Measurements from ENCODE around the gene ACOT13.
"Not testable (repeated sequence)": the region's sequence is repeated elsewhere in the genome, so short reads cannot be mapped to it uniquely, and the experiment has no call there.

The ACOT13 gene

DNA sequence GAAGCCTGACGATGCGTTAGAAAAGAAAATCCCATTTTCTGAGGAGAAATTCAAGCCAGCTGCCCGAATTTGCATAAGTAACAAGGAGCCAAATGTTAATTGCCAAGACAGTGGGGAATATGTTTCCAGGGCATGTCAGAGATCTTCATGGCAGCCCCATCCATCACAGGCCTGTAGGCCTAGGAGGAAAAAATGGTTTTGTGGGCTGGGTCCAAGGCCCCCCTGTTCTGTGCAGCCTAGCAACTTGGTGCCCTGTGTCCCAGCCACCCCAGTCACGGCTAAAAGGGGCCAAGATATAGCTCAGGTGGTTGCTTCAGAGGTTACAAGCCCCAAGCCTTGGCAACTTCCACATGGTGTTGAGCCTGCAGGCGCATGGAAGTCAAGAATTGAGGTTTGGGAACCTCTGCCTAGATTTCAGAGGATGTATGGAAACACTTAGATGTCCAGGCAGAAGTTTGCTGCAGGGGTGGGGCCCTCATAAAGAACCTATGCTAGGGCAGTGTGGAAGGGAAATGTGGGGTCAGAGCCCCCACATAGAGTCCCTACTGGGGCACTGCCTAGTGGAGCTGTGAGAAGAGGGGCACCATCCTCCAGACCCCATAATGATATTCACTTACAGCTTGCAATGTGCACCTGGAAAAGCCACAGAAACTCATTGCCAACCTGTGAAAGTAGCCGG lies 64.7 kb downstream of the ACOT13 start:
- POLR2A ChIA-PET; H3K4me3 ChIP-seq (ENCODE audit: low read depth, low read length); H3K9me3 ChIP-seq (ENCODE audit: control insufficient read depth, insufficient read depth, low read depth, low read length); CTCF ChIA-PET; H3K36me3 ChIP-seq (ENCODE audit: control insufficient read depth in 2 of 2, insufficient read depth in 1 of 2, low read length in 2 of 2); H3K4me1 ChIP-seq (ENCODE audit: control insufficient read depth, insufficient read depth, low read length); H3K27ac ChIP-seq (ENCODE audit: extremely low read depth, low read depth, low read length): not testable (repeated sequence)
- 0 out of 2 replicates have a peak, but pooled peaks have one; percentile 20 for TF ChIP-seq ZNF626 (tag by site-specific recombination; IDR thresholded peaks at IDR 0.05)
- peak; percentile 70 for TF ChIP-seq SETDB1 (IDR thresholded peaks at IDR 0.05; ENCODE audit: insufficient read length, low read length)
- TF ChIP-seq ZNF585B (tag by site-specific recombination; IDR thresholded peaks at IDR 0.05), result peak; percentile 99

DNA sequence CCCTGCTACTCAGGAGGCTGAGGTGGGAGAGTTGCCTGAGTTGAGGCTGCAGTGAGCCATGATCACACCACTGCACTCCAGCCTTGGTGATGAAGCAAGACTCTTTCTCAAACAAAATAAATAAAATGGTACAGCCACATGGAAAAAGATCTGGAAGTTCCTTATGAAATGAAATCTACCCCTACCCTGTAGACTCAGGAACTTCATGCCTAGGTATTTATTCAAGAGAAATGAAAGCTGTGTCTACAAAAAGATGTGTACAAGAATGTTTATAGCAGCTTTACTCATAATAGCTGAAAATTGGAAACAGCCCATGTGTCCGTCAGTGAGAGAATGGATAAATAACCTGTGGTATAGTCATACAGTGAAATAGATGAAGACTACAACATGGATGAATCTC lies 67.3 kb downstream of the ACOT13 start:
- no peaks in the 10 kb centered on the region for H3K4me1 ChIP-seq (ENCODE audit: control insufficient read depth, insufficient read depth, low read length)
- no peaks in the 10 kb centered on the region for H3K36me3 ChIP-seq (ENCODE audit: control insufficient read depth in 2 of 2, insufficient read depth in 1 of 2, low read length in 2 of 2)
- H3K4me3 ChIP-seq (ENCODE audit: low read depth, low read length), result no peak overlapping the region
- H3K9me3 ChIP-seq (ENCODE audit: control insufficient read depth, insufficient read depth, low read depth, low read length), result no peaks in the 10 kb centered on the region
- TF ChIP-seq, protein P1, sequence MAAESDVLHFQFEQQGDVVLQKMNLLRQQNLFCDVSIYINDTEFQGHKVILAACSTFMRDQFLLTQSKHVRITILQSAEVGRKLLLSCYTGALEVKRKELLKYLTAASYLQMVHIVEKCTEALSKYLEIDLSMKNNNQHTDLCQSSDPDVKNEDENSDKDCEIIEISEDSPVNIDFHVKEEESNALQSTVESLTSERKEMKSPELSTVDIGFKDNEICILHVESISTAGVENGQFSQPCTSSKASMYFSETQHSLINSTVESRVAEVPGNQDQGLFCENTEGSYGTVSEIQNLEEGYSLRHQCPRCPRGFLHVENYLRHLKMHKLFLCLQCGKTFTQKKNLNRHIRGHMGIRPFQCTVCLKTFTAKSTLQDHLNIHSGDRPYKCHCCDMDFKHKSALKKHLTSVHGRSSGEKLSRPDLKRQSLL (tag by site-specific recombination; IDR thresholded peaks at IDR 0.05), result no peak
- TF ChIP-seq ZNF843 (tag by site-specific recombination; IDR thresholded peaks at IDR 0.05) (no peak), ZNF354C (tag by site-specific recombination; IDR thresholded peaks at IDR 0.05; ENCODE audit: borderline replicate concordance, low read depth) (no peak)
- no peak overlapping the region for H3K27ac ChIP-seq (ENCODE audit: extremely low read depth, low read depth, low read length)
- ChIA-PET POLR2A (no interaction called here), CTCF (no interaction called here)

DNA sequence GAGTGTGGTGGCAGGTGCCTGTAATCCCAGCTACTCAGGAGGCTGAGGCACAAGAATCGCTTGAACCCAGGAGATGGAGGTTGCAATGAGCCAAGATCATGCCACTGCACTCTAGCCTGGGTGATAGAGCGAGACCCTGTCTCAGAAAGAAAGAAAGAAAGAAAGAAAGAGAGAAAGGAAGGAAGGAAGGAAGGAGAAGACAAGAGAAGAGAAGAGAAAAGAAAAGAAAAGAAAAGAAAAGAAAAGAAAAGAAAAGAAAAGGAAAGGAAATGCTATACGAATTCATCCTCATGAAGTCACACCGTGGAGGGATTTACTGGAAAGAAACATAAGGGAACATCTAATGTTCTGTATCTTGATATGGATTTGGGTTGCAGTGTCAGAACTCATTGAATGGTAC lies 67.8 kb downstream of the ACOT13 start:
- POLR2A ChIA-PET; H3K9me3 ChIP-seq (ENCODE audit: control insufficient read depth, insufficient read depth, low read depth, low read length); H3K36me3 ChIP-seq (ENCODE audit: control insufficient read depth in 2 of 2, insufficient read depth in 1 of 2, low read length in 2 of 2); CTCF ChIA-PET; H3K4me3 ChIP-seq (ENCODE audit: low read depth, low read length); H3K27ac ChIP-seq (ENCODE audit: extremely low read depth, low read depth, low read length); H3K4me1 ChIP-seq (ENCODE audit: control insufficient read depth, insufficient read depth, low read length): not testable (repeated sequence)
- TF ChIP-seq PRDM1 (tag by site-specific recombination; IDR thresholded peaks at IDR 0.05) (peak; percentile 77), ZNF366 (tag by site-specific recombination; conservative IDR thresholded peaks at IDR 0.05) (0 out of 2 replicates have a peak, but pooled peaks have one; percentile 29)

DNA sequence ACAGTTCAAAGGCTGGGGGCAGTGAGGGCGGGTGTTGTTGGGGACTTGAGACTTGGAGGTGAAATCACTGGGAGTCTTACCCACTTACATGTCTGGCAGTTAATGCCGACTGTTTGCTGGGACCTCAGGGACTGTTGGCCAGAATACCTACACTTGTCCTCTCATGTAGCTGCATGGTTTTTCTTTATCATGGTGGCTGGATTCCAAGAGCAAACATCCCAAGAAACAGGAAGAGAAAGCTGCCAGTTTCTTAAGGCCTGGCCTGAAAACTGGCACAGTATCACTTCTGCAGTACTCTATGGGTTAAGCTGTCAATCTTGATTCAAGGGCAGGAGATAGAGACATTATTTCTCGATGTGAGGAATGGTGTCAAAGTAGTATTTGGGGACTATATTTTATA lies 71.9 kb downstream of the ACOT13 start:
- TF ChIP-seq ZNF140 (tag by site-specific recombination; IDR thresholded peaks at IDR 0.05) (no peak), ZNF214 (tag by site-specific recombination; IDR thresholded peaks at IDR 0.05; ENCODE audit: borderline replicate concordance) (no peak), MYNN (tag by site-specific recombination; IDR thresholded peaks at IDR 0.05; ENCODE audit: borderline replicate concordance) (no peak), ZNF354C (tag by site-specific recombination; IDR thresholded peaks at IDR 0.05; ENCODE audit: borderline replicate concordance, low read depth) (no peak), ZFP41 (tag by site-specific recombination; IDR thresholded peaks at IDR 0.05; ENCODE audit: borderline replicate concordance) (no peak)
- TF ChIP-seq, protein P2, sequence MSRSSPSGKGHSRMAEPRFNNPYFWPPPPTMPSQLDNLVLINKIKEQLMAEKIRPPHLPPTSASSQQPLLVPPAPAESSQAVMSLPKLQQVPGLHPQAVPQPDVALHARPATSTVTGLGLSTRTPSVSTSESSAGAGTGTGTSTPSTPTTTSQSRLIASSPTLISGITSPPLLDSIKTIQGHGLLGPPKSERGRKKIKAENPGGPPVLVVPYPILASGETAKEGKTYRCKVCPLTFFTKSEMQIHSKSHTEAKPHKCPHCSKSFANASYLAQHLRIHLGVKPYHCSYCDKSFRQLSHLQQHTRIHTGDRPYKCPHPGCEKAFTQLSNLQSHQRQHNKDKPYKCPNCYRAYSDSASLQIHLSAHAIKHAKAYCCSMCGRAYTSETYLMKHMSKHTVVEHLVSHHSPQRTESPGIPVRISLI (tag by site-specific recombination; IDR thresholded peaks at IDR 0.05), result no peak
- TF ChIP-seq, protein P3, sequence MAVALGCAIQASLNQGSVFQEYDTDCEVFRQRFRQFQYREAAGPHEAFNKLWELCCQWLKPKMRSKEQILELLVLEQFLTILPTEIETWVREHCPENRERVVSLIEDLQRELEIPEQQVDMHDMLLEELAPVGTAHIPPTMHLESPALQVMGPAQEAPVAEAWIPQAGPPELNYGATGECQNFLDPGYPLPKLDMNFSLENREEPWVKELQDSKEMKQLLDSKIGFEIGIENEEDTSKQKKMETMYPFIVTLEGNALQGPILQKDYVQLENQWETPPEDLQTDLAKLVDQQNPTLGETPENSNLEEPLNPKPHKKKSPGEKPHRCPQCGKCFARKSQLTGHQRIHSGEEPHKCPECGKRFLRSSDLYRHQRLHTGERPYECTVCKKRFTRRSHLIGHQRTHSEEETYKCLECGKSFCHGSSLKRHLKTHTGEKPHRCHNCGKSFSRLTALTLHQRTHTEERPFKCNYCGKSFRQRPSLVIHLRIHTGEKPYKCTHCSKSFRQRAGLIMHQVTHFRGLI (tag by site-specific recombination; IDR thresholded peaks at IDR 0.05), result no peak
- Histone ChIP-seq H3K27ac (ENCODE audit: extremely low read depth, low read depth, low read length) (no peak overlapping the region), H3K4me1 (ENCODE audit: control insufficient read depth, insufficient read depth, low read length) (no peaks in the 10 kb centered on the region), H3K4me3 (ENCODE audit: low read depth, low read length) (no peak overlapping the region), H3K36me3 (ENCODE audit: control insufficient read depth in 2 of 2, insufficient read depth in 1 of 2, low read length in 2 of 2) (no peaks in the 10 kb centered on the region), H3K9me3 (ENCODE audit: control insufficient read depth, insufficient read depth, low read depth, low read length) (no peaks in the 10 kb centered on the region)
- ChIA-PET POLR2A (interaction anchor here (1.7 kb wide), 1 partner anchor 17 kb away, joined by 4 read pairs; no protein-coding TSS in a partner anchor), CTCF (interaction anchor here (0.8 kb wide), 1 partner anchor 40 kb away, joined by 3 read pairs; no protein-coding TSS in a partner anchor)

Data from HEK293 (cell line).